ENCODE data around the gene RELB.

DNA sequence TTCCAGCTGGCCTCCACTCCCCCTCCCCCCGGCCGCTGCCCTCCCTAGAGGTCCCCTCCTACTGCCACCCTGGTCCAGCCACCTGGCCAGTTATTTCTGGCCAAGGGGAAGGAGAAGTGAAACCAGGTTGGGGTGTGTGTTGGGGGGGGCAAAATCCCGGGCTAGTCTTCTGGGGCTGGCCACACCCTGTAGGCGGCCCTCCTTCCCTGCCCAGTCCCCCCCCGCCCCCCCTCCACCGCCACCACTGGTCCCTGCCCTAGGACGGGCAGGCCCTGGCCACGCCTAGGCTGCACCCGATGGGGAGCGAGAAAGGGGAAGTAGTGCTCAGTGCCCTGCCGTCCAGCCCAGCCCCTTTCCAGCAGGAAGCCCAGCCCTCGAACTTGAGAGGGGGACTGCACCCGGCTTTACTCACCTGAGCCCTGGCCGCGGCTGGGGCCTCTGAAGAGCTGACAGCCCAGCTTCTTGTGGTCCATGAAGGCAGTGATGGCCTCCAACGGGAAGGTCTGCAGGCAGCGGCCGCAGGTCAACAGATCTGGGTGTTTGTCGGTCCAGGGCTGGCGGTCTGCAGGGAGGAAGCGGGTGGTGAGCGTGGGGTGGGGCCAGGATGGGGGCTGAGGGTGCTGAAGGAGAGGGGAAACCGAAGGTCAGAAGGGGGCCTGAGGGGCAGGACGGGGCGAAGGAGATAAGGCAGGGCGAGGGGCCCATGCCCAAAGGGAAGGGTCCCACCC is 74.2 kb downstream of the RELB start:
- TF ChIP-seq RAD21 (IDR thresholded peaks at IDR 0.05; ENCODE audit: low read length) (no peak), POLR2A (IDR thresholded peaks at IDR 0.05; ENCODE audit: low read depth, low read length) (no peak), MXI1 (IDR thresholded peaks at IDR 0.05; ENCODE audit: borderline replicate concordance, low read depth, low read length) (no peak), MAZ (IDR thresholded peaks at IDR 0.05; ENCODE audit: borderline replicate concordance, low read depth, low read length) (no peak), BHLHE40 (IDR thresholded peaks at IDR 0.05; ENCODE audit: low read depth, low read length) (no peak), CEBPB (IDR thresholded peaks at IDR 0.05; ENCODE audit: low read depth, low read length) (no peak)
- TF ChIP-seq, protein P1, sequence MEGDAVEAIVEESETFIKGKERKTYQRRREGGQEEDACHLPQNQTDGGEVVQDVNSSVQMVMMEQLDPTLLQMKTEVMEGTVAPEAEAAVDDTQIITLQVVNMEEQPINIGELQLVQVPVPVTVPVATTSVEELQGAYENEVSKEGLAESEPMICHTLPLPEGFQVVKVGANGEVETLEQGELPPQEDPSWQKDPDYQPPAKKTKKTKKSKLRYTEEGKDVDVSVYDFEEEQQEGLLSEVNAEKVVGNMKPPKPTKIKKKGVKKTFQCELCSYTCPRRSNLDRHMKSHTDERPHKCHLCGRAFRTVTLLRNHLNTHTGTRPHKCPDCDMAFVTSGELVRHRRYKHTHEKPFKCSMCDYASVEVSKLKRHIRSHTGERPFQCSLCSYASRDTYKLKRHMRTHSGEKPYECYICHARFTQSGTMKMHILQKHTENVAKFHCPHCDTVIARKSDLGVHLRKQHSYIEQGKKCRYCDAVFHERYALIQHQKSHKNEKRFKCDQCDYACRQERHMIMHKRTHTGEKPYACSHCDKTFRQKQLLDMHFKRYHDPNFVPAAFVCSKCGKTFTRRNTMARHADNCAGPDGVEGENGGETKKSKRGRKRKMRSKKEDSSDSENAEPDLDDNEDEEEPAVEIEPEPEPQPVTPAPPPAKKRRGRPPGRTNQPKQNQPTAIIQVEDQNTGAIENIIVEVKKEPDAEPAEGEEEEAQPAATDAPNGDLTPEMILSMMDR (conservative IDR thresholded peaks at IDR 0.05; ENCODE audit: low read depth, low read length): no peak
- TF ChIP-seq, protein P2, sequence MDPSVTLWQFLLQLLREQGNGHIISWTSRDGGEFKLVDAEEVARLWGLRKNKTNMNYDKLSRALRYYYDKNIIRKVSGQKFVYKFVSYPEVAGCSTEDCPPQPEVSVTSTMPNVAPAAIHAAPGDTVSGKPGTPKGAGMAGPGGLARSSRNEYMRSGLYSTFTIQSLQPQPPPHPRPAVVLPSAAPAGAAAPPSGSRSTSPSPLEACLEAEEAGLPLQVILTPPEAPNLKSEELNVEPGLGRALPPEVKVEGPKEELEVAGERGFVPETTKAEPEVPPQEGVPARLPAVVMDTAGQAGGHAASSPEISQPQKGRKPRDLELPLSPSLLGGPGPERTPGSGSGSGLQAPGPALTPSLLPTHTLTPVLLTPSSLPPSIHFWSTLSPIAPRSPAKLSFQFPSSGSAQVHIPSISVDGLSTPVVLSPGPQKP (IDR thresholded peaks at IDR 0.05; ENCODE audit: borderline replicate concordance, low read depth, low read length): no peak
- TF ChIP-seq, protein P3, sequence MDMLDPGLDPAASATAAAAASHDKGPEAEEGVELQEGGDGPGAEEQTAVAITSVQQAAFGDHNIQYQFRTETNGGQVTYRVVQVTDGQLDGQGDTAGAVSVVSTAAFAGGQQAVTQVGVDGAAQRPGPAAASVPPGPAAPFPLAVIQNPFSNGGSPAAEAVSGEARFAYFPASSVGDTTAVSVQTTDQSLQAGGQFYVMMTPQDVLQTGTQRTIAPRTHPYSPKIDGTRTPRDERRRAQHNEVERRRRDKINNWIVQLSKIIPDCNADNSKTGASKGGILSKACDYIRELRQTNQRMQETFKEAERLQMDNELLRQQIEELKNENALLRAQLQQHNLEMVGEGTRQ (IDR thresholded peaks at IDR 0.05; ENCODE audit: low read depth, low read length): no peak

Data from IMR-90 (cell line).